HG03460 (cell line): ENCODE data around the gene ADIPOR2.

Source experiments
- ATAC-seq: cut with Tn5 transposase; IDR thresholded peaks from one replicate; pipeline ENCODE4 v1.9.1; 2021; ENCODE audit not compliant: unreplicated experiment

Gene ADIPOR2

GRCh38 chr12:1690578-1691122 is at the start of gene ADIPOR2:
Gene ADIPOR2, plus strand, starts transcription at chr12:1691070. Its CDS starts 63,274 bp downstream, at chr12:1754344.
- peak; percentile 97 for ATAC-seq

GRCh38 chr12:1642513-1642912 is 48.4 kb upstream of the ADIPOR2 start:
- ATAC-seq = no peak

GRCh38 chr12:1643043-1643442 is 47.8 kb upstream of the ADIPOR2 start:
- no peak for ATAC-seq

GRCh38 chr12:1643905-1644533 is 46.9 kb upstream of the ADIPOR2 start:
- no peak for ATAC-seq

- no peak for ATAC-seq
Measured at GRCh38 chr12:1644534-1645438, 46.1 kb upstream of the ADIPOR2 start.

GRCh38 chr12:1645819-1646218 is 45.1 kb upstream of the ADIPOR2 start:
- no peak for ATAC-seq

GRCh38 chr12:1646569-1647284 is 44.1 kb upstream of the ADIPOR2 start:
- no peak for ATAC-seq

- no peak for ATAC-seq
Measured at GRCh38 chr12:1647285-1647669, 43.6 kb upstream of the ADIPOR2 start.

- no peak for ATAC-seq
Measured at GRCh38 chr12:1650260-1650977, 40.5 kb upstream of the ADIPOR2 start.

GRCh38 chr12:1650978-1651361 is 39.9 kb upstream of the ADIPOR2 start:
- no peak for ATAC-seq

- ATAC-seq = no peak
Measured at GRCh38 chr12:1651946-1652345, 38.9 kb upstream of the ADIPOR2 start.

- ATAC-seq = no peak
Measured at GRCh38 chr12:1655225-1655788, 35.6 kb upstream of the ADIPOR2 start.

- no peak for ATAC-seq
Measured at GRCh38 chr12:1656902-1657301, 34.0 kb upstream of the ADIPOR2 start.

- no peak for ATAC-seq
Measured at GRCh38 chr12:1657688-1658087, 33.2 kb upstream of the ADIPOR2 start.

- ATAC-seq = no peak
Measured at GRCh38 chr12:1660304-1661187, 30.3 kb upstream of the ADIPOR2 start.

GRCh38 chr12:1661553-1662335 is 29.1 kb upstream of the ADIPOR2 start:
- peak; percentile 69 for ATAC-seq

- no peak for ATAC-seq
Measured at GRCh38 chr12:1662761-1663439, 28.0 kb upstream of the ADIPOR2 start.
